ENCODE data around the gene COG3.

DNA sequence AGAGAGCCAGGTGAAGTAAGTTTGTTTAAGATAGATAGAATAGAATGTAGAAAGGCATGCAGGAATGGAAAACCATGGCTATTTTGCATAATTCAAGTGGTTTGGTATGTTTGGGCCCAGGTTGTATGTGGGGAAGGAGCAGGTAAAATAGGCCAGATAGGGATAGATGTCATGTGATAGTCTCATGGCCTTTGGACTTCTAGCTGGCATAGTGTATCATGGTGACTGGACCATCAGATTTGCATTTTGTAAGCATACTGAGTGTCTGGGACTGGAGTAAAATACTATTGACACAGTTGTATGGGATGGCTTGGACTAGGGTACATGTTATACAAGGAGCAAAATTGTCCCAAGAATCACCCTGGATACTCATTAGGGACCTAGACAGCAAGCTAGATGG is 38.9 kb downstream of the COG3 start:
- TF ChIP-seq, protein P1, sequence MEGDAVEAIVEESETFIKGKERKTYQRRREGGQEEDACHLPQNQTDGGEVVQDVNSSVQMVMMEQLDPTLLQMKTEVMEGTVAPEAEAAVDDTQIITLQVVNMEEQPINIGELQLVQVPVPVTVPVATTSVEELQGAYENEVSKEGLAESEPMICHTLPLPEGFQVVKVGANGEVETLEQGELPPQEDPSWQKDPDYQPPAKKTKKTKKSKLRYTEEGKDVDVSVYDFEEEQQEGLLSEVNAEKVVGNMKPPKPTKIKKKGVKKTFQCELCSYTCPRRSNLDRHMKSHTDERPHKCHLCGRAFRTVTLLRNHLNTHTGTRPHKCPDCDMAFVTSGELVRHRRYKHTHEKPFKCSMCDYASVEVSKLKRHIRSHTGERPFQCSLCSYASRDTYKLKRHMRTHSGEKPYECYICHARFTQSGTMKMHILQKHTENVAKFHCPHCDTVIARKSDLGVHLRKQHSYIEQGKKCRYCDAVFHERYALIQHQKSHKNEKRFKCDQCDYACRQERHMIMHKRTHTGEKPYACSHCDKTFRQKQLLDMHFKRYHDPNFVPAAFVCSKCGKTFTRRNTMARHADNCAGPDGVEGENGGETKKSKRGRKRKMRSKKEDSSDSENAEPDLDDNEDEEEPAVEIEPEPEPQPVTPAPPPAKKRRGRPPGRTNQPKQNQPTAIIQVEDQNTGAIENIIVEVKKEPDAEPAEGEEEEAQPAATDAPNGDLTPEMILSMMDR (IDR thresholded peaks at IDR 0.05; ENCODE audit: insufficient read depth, low read length), result no peak
- no peak for TF ChIP-seq POLR2AphosphoS5 (IDR thresholded peaks at IDR 0.05; ENCODE audit: low read depth)

All from HL-60 (cell line).